ENCODE data around the gene IGF1.

IGF1 gene

DNA sequence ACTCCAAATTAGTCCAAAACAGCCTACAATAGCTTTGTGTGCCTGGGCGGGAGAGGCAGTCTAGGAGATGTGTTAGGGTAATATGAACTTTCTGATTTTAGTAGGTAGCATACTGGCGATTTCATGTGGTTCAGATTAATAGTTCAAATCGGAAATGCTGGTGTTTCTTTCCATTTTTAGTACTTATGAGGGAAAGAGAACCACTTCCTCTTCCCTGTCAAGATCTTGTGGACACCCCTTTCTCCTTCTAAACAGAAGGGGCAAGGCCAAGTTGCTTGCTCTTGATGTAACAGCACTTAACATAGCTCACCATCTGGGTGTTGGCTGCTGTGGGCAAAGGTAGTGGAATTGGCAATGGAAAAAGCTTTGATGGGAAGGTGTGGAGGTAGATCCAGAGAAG, 32.2 kb upstream of the IGF1 start:
- TF ChIP-seq, protein P1, sequence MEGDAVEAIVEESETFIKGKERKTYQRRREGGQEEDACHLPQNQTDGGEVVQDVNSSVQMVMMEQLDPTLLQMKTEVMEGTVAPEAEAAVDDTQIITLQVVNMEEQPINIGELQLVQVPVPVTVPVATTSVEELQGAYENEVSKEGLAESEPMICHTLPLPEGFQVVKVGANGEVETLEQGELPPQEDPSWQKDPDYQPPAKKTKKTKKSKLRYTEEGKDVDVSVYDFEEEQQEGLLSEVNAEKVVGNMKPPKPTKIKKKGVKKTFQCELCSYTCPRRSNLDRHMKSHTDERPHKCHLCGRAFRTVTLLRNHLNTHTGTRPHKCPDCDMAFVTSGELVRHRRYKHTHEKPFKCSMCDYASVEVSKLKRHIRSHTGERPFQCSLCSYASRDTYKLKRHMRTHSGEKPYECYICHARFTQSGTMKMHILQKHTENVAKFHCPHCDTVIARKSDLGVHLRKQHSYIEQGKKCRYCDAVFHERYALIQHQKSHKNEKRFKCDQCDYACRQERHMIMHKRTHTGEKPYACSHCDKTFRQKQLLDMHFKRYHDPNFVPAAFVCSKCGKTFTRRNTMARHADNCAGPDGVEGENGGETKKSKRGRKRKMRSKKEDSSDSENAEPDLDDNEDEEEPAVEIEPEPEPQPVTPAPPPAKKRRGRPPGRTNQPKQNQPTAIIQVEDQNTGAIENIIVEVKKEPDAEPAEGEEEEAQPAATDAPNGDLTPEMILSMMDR (IDR thresholded peaks at IDR 0.05; ENCODE audit: borderline replicate concordance, extremely low read depth, low read length, poor library complexity, severe bottlenecking) = no peak
- no peak for TF ChIP-seq EZH2 (IDR thresholded peaks at IDR 0.05; ENCODE audit: borderline replicate concordance, low read depth, low read length, severe bottlenecking)
- ATAC-seq (ENCODE audit: insufficient read depth, low read depth) (no peak), DNase-seq (no peak)
- Histone ChIP-seq H3K27ac (ENCODE audit: low read length) (no peak overlapping the region), H3K4me2 (ENCODE audit: insufficient read depth, low read length) (no peak overlapping the region), H3K79me2 (ENCODE audit: insufficient read depth, low read length) (no peaks in the 10 kb centered on the region), H3K4me1 (ENCODE audit: insufficient read depth, low read length) (no peaks in the 10 kb centered on the region), H3K9me3 (ENCODE audit: insufficient read depth, low read length, severe bottlenecking) (no peaks in the 10 kb centered on the region), H3K9ac (ENCODE audit: low read depth, low read length) (no peak overlapping the region), H2AFZ (ENCODE audit: low read depth, low read length) (no peak overlapping the region), H3K27me3 (ENCODE audit: insufficient read depth, low read length, poor library complexity) (peaks cover 21% of the 10 kb centered on the region), H3K4me3 (ENCODE audit: low read depth in 1 of 2, low read length in 2 of 2) (no peak overlapping the region), H4K20me1 (ENCODE audit: insufficient read depth, low read length) (no peaks in the 10 kb centered on the region), H3K36me3 (ENCODE audit: insufficient read depth, low read length) (no peaks in the 10 kb centered on the region)

DNA sequence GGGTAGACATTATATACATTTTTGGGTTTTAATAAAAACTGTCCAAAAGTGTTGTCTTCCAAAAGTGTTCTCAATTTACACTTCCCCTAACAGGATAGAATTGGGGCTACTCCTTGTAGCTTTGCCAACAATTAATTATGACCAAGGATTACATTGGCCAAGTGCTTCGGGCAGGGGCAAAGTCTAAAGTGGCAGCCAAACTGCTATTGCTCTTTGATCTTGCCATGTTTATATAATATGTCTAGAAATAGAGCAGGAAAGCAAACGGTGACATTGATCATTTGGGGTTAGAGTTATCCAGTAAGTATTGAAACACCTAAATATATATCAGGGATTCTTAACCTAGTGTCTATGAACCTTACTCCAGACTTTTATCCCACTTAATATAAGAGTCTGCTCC, 31.2 kb upstream of the IGF1 start:
- Histone ChIP-seq H3K36me3 (ENCODE audit: insufficient read depth, low read length) (no peaks in the 10 kb centered on the region), H2AFZ (ENCODE audit: low read depth, low read length) (no peak overlapping the region), H3K79me2 (ENCODE audit: insufficient read depth, low read length) (no peaks in the 10 kb centered on the region), H3K4me1 (ENCODE audit: insufficient read depth, low read length) (no peaks in the 10 kb centered on the region), H3K27me3 (ENCODE audit: insufficient read depth, low read length, poor library complexity) (peaks cover 21% of the 10 kb centered on the region), H3K4me3 (ENCODE audit: low read depth in 1 of 2, low read length in 2 of 2) (no peak overlapping the region), H3K4me2 (ENCODE audit: insufficient read depth, low read length) (no peak overlapping the region), H3K9me3 (ENCODE audit: insufficient read depth, low read length, severe bottlenecking) (no peaks in the 10 kb centered on the region), H3K27ac (ENCODE audit: low read length) (no peak overlapping the region), H3K9ac (ENCODE audit: low read depth, low read length) (no peak overlapping the region), H4K20me1 (ENCODE audit: insufficient read depth, low read length) (no peaks in the 10 kb centered on the region)
- TF ChIP-seq EZH2 (IDR thresholded peaks at IDR 0.05; ENCODE audit: borderline replicate concordance, low read depth, low read length, severe bottlenecking) = no peak
- TF ChIP-seq, protein P1 (IDR thresholded peaks at IDR 0.05; ENCODE audit: borderline replicate concordance, extremely low read depth, low read length, poor library complexity, severe bottlenecking) = no peak
- ATAC-seq (ENCODE audit: insufficient read depth, low read depth) = no peak
- DNase-seq = no peak

DNA sequence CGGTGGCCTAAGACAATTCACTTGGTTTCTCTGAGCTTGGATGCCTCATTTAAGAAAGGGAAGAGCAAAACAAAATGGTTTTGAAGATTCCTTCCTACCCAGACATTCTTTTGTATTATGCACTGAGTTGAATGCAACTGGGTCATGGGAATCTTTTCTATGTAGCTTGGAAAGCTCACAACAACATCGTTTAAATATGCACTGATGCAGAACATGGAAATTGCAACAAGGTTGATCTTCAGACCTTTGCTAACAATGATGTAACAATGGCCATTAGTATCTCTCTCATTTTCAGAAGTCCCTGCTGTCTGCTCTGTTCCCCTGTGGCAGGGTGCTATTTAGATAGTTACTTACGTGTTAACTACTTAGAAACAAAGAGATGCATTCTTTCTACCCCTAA, 30.1 kb upstream of the IGF1 start:
- Histone ChIP-seq H2AFZ (ENCODE audit: low read depth, low read length) (no peak overlapping the region), H3K27me3 (ENCODE audit: insufficient read depth, low read length, poor library complexity) (peaks cover 18% of the 10 kb centered on the region), H3K4me3 (ENCODE audit: low read depth in 1 of 2, low read length in 2 of 2) (no peak overlapping the region), H3K79me2 (ENCODE audit: insufficient read depth, low read length) (no peaks in the 10 kb centered on the region), H3K9me3 (ENCODE audit: insufficient read depth, low read length, severe bottlenecking) (no peaks in the 10 kb centered on the region), H4K20me1 (ENCODE audit: insufficient read depth, low read length) (no peaks in the 10 kb centered on the region), H3K4me1 (ENCODE audit: insufficient read depth, low read length) (no peaks in the 10 kb centered on the region), H3K36me3 (ENCODE audit: insufficient read depth, low read length) (no peaks in the 10 kb centered on the region), H3K4me2 (ENCODE audit: insufficient read depth, low read length) (no peak overlapping the region), H3K27ac (ENCODE audit: low read length) (no peak overlapping the region), H3K9ac (ENCODE audit: low read depth, low read length) (no peak overlapping the region)
- ATAC-seq (ENCODE audit: insufficient read depth, low read depth) = no peak
- TF ChIP-seq, protein P1 (IDR thresholded peaks at IDR 0.05; ENCODE audit: borderline replicate concordance, extremely low read depth, low read length, poor library complexity, severe bottlenecking) = no peak
- TF ChIP-seq EZH2 (IDR thresholded peaks at IDR 0.05; ENCODE audit: borderline replicate concordance, low read depth, low read length, severe bottlenecking) = no peak
- no peak for DNase-seq

DNA sequence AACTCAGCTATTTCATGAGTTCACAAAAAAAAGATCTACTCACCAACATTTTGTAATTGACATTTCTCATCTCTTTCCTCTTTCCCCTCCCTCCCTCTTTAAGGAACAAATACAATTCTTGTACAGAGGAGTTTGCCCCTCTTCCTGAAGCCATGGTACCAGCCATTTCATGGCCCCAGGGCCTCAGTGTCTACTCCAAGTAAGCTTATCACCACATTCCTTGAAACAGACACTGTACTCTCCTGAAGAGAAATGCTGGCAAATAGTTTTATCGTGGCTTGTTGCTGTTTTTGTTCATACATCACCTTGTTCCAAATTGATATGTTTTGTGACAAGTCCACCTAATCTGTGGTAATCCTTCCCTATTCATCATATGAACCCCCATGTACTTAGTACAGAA, 29.7 kb upstream of the IGF1 start:
- TF ChIP-seq EZH2 (IDR thresholded peaks at IDR 0.05; ENCODE audit: borderline replicate concordance, low read depth, low read length, severe bottlenecking) = no peak
- TF ChIP-seq, protein P1 (IDR thresholded peaks at IDR 0.05; ENCODE audit: borderline replicate concordance, extremely low read depth, low read length, poor library complexity, severe bottlenecking) = no peak
- Histone ChIP-seq H3K4me3 (ENCODE audit: low read depth in 1 of 2, low read length in 2 of 2) (no peak overlapping the region), H3K79me2 (ENCODE audit: insufficient read depth, low read length) (no peaks in the 10 kb centered on the region), H3K27ac (ENCODE audit: low read length) (no peak overlapping the region), H2AFZ (ENCODE audit: low read depth, low read length) (no peak overlapping the region), H3K9me3 (ENCODE audit: insufficient read depth, low read length, severe bottlenecking) (no peaks in the 10 kb centered on the region), H3K27me3 (ENCODE audit: insufficient read depth, low read length, poor library complexity) (peaks cover 17% of the 10 kb centered on the region), H4K20me1 (ENCODE audit: insufficient read depth, low read length) (no peaks in the 10 kb centered on the region), H3K4me2 (ENCODE audit: insufficient read depth, low read length) (no peak overlapping the region), H3K4me1 (ENCODE audit: insufficient read depth, low read length) (no peaks in the 10 kb centered on the region), H3K36me3 (ENCODE audit: insufficient read depth, low read length) (no peaks in the 10 kb centered on the region), H3K9ac (ENCODE audit: low read depth, low read length) (no peak overlapping the region)
- no peak for ATAC-seq (ENCODE audit: insufficient read depth, low read depth)
- DNase-seq = no peak

All from DND-41 (cell line).